HG03045 (cell line): Measurements from ENCODE around the gene RAB11FIP2.
"Not testable (repeated sequence)": the region's sequence is repeated elsewhere in the genome, so short reads cannot be mapped to it uniquely, and the experiment has no call there.

Experiments
- ATAC-seq: cut with Tn5 transposase; IDR thresholded peaks from one replicate; pipeline ENCODE4 v1.9.1; 2021; ENCODE audit warnings: mild to moderate bottlenecking, moderate library complexity; ENCODE audit not compliant: unreplicated experiment

The RAB11FIP2 gene, protein sequence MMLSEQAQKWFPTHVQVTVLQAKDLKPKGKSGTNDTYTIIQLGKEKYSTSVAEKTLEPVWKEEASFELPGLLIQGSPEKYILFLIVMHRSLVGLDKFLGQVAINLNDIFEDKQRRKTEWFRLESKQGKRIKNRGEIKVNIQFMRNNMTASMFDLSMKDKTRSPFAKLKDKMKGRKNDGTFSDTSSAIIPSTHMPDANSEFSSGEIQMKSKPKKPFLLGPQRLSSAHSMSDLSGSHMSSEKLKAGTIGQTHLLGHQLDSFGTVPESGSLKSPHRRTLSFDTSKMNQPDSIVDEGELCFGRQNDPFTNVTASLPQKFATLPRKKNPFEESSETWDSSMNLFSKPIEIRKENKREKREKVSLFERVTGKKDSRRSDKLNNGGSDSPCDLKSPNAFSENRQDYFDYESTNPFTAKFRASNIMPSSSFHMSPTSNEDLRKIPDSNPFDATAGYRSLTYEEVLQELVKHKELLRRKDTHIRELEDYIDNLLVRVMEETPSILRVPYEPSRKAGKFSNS

DNA sequence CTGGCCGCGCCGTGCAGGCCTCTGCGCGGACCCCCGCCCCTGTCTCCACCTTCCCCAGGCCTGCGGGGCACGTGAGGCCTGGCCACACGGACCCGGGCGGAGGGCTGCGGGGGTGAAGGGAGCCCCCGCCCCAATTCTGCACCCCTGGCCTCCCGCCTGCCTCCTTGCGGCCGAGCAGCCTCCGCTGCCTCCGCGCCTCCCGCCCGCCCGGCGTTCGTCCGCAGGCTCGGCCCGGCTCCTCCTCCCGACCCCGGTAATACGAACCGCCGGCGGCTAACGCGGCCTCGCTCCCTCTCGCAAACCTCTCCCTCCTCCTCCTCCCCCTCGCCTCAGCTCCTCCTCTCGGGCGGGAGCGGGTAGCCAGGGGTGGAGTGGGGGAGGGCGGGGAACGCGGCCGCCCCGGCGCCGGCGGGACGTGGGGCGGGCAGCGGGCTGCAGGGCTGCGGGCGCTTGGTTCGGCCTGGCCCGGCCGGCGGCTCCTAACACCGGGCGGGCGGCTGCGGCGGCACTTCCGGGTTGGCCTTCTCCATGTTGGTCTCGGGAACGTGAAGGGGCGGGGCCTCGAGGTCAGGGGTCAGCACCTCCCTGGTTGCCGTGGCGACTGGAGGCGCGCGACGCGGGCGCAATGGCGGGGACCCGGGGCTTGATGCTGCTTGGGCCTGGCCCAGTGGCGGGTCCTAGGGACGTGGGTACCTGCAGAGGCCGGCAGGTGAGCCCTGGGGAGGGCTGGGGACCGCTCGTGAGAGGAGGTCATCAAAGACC lies at the start of gene RAB11FIP2:
RAB11FIP2 (minus strand) TSS at position 547 of the 762 bp plus-strand sequence. CDS start 778 bp downstream, outside the sequence.
- peak; percentile 97 for ATAC-seq

DNA sequence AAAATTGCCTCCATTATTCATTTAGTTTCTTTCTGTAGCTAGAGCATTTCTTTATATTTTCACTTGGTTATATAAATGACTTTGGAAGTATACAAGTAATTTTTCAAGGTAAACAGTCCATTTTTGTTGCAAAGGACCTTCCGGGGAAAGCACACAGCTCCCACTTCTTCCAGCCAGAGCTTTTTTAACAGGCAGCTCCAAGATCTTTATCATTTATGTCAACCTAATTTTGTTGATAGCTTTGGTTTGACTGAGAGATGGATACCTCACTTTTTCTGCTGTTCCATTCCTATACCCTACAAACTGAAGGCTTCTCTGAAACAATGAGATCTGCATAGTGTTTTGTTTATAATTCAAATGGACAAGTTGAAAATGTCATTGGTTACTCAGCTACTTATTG lies 49.3 kb upstream of the RAB11FIP2 start:
- ATAC-seq = no peak

DNA sequence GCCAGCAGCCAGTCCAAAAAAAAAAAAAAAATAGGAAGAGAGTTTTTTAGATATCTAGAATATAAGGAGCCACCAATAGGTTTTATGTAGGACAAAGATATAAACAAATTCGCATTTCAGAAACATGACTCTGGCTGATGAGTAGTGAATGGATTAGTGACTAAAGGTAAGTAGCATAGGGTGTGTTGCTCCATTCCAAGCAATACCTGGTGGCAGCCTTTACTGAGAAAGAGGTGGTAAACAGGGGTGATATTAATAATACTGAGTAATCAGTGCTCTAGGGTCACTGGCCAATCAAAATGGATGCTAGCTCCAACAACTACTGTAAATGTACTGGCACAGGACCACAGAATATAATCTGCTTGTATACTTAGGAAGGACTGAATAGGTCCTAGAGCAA lies 45.5 kb upstream of the RAB11FIP2 start:
- ATAC-seq = no peak

DNA sequence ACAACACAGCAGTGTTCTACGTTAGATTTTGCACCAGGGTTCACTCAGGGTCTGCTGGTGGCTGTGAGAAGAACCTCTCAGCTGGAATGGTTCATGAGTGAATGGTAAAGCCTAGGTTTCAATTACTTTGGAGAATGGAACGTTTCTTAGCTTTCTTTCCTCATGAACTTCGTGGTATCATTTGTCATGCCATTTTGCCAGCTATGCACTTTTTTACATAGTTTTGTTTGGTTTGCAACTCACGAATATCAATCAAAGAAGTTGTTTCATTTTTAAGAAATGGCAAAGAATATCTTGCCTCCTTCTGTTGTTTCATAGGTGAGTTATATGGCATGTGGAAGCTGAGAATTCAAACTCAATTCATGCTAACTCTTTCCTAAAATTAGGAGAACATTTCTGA lies 34.1 kb upstream of the RAB11FIP2 start:
- no peak for ATAC-seq

DNA sequence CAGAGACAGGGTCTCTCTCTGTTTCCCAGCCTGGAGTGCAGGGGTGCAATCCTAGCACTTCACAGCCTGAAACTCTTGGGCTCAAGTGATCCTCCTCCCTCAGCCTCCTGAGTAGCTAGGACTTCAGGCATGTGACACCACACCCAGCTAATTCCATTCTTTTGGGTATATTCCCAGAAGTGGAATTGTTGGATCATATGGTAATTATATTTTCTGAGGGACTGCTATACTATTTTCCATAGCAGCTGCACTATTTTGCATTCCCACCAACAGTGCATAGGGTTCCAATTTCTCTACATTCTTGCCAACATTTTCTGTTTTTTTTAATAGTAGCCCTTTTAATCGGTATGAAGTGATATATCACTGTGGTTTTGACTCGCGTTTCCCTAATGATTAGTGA lies 30.0 kb upstream of the RAB11FIP2 start:
- no peak for ATAC-seq

DNA sequence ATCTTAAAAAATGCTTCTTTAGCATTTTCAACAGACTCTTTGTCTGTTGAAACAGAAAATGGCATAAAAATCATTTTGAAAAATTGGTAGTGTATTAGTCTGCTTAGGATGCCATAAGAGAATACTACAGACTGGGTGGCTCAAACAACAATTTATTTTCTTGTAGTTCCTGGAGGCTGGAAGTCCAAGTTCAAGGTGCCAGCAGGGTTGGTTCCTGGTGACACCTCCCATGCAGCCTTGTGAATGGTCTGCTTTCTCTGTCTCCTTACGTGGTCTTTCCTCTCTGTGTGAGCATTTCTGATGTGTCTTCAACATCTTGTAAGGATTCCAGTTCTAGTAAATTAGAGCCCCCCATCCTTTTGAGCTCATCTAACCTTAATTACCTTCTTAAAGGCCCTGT lies 26.1 kb upstream of the RAB11FIP2 start:
- ATAC-seq = no peak

DNA sequence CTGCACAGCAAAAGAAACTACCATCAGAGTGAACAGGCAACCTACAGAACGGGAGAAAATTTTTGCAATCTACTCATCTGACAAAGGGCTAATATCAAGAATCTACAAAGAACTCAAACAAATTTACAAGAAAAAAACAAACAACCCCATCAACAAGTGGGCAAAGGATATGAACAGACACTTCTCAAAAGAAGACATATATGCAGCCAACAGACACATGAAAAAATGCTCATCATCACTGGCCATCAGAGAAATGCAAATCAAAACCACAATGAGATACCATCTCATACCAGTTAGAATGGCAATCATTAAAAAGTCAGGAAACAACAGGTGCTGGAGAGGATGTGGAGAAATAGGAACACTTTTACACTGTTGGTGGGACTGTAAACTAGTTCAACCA lies 20.6 kb upstream of the RAB11FIP2 start:
- ATAC-seq = not testable (repeated sequence)

DNA sequence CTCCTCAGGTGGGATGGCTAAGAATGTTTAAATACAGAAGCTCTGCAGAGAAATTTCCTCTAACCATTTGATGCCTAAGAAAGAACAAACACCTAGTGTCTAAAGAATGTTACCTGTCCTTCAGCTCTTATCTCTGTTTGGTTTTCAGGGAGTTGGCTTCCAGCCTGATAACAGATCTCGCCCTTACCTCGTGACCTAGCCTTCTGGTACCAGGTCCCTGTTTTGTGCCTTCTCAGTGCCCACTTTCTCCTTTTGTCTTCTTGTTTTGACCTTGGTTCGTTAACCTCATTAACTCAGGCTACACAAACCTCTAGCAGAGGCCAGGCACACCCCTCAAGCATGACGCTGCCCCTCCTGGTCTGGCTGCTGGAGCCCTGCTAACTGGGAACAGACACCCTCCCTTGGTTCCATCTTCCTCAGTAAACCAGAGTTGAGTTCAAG lies 16.1 kb upstream of the RAB11FIP2 start:
- no peak for ATAC-seq

DNA sequence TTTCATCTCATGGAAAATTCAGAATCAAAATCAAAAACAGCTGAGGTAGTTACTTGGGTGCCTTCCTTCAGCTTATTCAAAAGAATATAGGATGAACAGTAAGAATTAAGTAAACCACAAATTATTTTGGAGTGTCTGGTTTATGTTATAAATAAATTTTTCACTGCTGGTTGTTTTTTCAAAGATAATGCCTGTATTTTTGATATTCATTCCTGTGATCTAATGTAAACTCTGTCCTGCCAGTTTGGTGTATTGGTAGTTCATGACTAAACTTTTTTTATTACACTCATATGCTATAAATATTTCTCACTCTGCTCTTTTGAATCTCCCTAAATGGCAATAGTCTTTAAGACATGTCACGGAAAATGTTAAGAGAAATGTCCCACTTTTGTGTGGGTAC lies 11.6 kb upstream of the RAB11FIP2 start:
- ATAC-seq = no peak

DNA sequence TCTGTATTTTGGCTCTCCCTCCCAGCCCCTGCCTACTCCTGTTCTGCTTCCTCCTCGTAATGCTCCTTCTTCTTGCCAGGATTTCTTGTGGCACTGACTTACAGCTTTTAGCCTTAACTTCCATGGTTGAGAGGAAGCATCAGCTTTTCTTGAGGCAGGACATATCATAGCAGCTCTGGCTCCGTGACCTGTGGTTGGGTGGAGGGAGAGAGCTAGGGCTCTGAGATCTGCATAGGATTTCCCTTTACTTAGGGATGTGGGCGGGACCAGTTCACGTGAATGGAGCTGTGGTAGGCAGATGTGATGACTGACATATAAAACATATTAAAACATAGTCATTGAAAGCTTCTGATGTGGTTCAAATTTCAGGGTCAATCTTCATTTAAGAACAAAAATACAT lies 10.6 kb upstream of the RAB11FIP2 start:
- no peak for ATAC-seq

DNA sequence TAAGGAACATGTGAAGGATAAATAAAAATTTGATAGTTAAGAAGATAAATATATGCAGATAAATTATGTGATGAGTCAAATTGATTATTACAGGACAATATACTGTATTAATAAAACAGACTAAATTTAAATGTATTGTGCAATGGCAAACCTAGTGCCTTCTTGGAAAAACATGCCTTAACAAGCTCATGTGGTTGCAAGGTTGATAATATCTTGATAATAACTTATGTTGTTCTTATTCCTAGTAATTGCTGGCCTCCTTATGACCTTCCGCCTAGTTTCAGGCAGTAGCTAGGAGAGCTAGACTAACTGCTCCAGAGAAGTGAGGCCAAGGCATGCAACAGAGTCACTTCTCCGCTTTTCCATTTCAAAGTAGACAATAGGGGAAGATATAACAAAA lies 7.6 kb upstream of the RAB11FIP2 start:
- no peak for ATAC-seq

DNA sequence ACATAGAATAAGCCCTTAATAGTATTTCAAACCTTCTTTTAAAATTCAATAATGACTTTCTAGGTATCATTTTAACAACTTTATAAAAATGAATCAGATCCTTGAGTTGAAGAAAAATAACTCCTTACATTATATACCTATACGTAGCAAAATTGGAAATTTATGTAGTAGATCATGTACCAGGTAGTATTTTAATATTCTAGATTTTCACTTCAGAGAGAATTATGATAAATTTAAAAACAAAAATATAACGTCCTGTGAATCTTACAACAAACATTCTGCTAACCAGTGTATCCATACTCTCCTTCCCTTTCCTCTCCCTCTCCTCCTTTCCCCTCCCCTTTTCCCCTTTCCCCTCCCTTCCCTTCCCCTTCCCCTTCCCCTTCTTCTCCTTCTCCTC lies 6.1 kb upstream of the RAB11FIP2 start:
- ATAC-seq = no peak

DNA sequence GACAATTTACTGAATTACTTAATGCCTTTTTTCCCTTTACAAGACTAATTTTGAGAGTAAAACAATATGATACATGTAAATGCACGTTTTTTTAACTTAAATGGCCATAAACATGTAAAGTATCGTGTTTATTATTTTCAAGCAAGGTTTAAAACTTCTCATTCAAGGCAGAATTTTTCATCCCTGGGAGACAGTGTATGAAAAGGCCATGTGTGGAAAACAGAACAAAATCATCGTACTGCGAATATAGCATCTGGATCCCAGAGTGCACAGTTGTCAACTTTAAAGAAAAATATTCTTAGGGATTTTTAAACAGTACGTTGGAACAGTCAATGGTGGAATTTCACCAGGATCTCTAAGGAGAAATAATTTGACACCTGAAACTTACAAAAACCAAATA lies 1.1 kb upstream of the RAB11FIP2 start:
- ATAC-seq = no peak

DNA sequence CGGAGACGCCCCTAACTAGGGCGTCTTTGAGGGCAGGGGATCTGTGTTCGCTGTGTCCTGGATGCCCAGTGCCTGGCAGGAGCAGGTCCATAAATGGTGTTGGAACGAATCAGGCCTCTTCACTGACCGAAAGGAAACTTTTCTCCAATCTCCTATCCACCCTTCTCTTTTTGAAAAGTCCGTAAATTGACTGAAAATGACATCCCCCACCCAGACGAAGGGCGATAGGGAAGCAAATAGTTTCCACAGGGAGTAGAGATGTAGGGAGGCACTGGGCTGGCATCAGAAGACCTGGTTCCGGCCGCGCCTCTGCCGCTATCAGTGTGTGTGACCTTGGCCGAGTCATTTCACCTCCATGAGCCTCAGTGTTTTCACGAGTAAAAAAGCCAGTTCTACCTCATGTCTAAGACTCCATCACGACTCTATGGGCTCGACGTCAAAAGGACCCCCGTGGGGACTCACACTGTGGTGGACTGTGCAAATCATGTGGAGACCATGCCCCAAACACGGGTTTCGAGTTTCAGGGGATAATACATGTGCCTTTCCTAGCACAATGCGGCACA lies 497 bp upstream of the RAB11FIP2 start:
- ATAC-seq = no peak

DNA sequence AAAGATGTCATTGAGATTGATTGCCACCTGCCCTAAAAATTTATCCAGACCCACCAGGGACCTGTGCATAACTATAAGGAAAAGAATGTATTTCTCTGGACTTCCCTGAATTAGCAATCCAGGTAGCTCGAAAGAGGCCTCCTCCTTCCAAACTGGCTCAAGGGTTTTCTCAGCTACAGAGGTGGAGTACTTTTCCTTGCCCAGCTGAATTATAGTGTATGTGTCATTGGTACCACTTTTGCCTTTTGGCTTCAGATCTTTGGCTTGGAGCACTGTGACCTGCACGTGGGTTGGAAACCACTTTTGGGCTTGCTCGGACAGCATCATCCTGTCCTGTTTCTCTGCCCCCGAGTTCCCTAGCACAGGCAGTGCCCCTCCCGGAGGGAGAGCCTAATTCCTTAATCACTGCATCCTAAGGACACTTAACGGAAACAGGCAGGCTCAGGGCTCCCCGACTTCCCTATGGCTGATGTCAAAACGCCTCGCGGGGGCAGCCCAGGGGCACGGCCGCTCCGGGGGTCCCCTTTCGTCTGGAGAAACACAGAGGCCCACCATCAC lies 825 bp downstream of the RAB11FIP2 start:
- peak; percentile 28 for ATAC-seq

DNA sequence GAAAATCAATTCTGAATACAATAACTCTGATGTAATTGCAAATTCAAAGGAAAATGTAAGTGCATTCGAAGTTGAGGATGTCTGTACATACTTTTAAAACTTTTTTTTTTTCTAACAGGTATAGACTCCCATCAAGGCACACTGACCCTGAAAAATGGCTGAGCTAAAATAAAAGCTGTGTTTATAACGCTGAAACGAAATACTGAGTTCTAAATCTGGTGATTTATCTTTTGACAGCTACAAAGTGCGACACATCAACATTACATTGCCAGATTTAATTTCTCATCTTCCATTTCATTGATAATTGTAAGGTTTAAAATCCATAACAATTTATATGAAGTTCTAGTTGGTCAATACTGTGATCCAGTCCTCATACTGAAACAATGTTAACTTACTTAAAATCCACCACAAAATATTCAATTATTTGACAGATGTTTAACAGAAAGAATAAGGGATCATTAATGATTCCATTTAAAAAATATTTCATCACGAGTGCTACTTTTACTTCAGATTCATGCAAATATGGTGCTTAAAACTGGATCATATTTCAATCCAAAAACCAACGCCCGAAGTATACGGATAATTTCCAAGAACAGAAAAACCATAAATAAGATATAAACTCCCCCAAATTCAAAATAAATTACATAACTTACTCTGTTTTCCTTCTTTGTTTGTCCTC lies 1.4 kb downstream of the RAB11FIP2 start:
- no peak for ATAC-seq

DNA sequence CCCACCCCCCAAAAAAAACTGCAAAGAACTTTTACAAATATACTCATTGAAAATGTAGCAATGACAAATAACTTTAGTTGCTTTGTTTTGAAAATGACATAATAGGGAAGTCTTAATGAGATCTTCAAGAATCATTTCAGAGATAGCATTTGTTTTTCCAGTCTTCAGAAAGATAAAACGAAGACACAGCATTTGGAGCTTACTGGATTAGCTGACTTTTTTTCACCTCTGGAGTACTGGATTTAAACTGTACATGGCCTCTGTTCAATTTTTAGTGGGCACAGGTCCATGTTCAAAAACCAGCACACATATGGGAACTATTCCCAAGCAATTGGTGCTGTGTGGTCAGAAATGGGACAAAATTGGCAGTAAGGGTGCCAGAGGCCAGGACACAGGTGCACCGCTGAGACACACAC lies 3.9 kb downstream of the RAB11FIP2 start:
- ATAC-seq = no peak

DNA sequence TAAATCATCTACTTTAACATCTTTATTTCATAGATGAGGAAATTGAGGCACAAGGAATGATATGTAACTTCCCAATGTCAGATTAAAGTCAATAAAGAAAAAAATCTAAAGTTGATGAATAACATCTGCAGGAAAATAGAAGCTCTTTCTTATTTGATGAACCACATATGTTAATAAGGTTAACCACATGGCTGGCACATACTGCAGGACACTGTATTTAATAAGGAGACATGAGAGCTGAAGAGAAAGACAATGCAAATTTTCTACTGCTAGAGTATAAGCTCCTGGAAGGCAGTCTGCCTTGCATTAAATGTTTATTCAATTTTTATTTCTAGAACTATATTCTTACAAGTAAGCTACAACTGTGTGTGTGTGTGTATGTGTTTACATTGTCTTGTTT lies 4.4 kb downstream of the RAB11FIP2 start:
- ATAC-seq = no peak

DNA sequence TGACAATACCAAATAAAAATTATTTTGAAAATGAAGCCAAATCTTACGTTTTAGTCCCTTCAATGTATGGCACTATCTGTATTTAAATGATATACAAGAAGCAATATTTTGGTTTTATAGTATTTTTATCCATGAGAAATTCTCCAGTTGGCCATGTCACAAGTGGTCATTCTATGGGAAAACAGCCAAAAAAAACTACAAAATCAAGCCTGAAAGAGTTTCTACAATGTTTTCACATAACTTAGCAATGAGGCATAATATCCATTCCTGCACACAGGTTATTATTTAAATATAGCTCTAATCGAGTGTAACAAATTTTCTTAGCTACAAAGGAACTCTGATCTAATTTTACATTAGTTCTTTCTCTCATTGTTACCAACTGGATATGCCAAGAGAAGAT lies 5.4 kb downstream of the RAB11FIP2 start:
- ATAC-seq = no peak

DNA sequence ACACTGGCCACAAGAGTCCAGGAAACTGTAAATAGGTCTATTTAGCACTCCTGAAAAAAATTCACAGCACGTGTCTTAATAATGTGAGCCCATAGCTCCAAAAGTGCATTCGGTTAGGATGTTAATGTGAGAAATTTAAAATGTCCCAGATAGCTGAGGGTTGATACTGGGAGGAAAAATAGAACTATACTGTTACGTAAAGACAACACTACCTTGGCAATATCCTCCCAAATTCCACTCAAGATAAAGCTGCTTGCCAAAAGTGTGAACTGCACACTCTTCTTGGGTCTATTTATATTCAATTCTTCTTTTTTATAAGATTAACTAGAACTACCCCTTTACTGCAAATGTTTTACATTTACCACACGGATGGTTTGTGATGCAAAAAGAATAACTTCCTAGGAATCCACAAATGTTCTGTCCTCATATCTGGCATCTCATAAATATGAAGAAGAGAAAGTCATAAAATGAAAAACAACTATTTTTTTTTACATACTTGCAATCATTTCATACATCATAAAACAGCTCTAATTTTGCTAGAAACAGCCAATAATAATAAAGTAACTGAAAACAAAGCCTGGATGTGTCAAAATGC lies 10.4 kb downstream of the RAB11FIP2 start:
- no peak for ATAC-seq
